ENCODE results near the gene ATP6V1A. TPM values are rescaled to one million over a fixed set of nuclear protein-coding genes. Genes with fewer than 3 reads are reported as not detected.

The ATP6V1A gene
- total RNA-seq, 1 donor from 2014 or later = 102 TPM

- DNase-seq (no peak), ATAC-seq (no peak)
- Histone ChIP-seq H3K9me3 (no peaks in the 10 kb centered on the region), H3K27ac (no peak overlapping the region), H3K36me3 (peaks cover 98% of the 10 kb centered on the region), H3K4me3 (no peak overlapping the region), H3K27me3 (no peaks in the 10 kb centered on the region), H3K4me1 (no peaks in the 10 kb centered on the region)
- intact Hi-C loops (cut with DNase I) = no loop called here
- TF ChIP-seq CTCF (IDR thresholded peaks at IDR 0.05) = no peak
These were observed 56.1 kb downstream of the ATP6V1A start for GRCh38 chr3:113802795-113803455.

GRCh38 chr3:113804661-113805060, 57.8 kb downstream of the ATP6V1A start:
- ATAC-seq (no peak), DNase-seq (no peak)
- Histone ChIP-seq H3K4me1 (no peaks in the 10 kb centered on the region), H3K4me3 (no peak overlapping the region), H3K27ac (no peak overlapping the region), H3K9me3 (no peaks in the 10 kb centered on the region), H3K27me3 (no peaks in the 10 kb centered on the region), H3K36me3 (peaks cover 98% of the 10 kb centered on the region)
- intact Hi-C loops (cut with DNase I) = no loop called here
- TF ChIP-seq CTCF (IDR thresholded peaks at IDR 0.05) = no peak

- Histone ChIP-seq H3K36me3 (peaks cover 98% of the 10 kb centered on the region), H3K4me3 (no peak overlapping the region), H3K27ac (no peak overlapping the region), H3K9me3 (no peaks in the 10 kb centered on the region), H3K4me1 (no peaks in the 10 kb centered on the region), H3K27me3 (no peaks in the 10 kb centered on the region)
- ATAC-seq (no peak), DNase-seq (no peak)
- no peak for TF ChIP-seq CTCF (IDR thresholded peaks at IDR 0.05)
- intact Hi-C loops (cut with DNase I) = no loop called here
These were observed 58.4 kb downstream of the ATP6V1A start for GRCh38 chr3:113805249-113805648.

GRCh38 chr3:113812854-113813253, 66.0 kb downstream of the ATP6V1A start:
- Histone ChIP-seq H3K9me3 (no peaks in the 10 kb centered on the region), H3K27ac (no peak overlapping the region), H3K4me3 (no peak overlapping the region), H3K36me3 (peaks cover 35% of the 10 kb centered on the region), H3K4me1 (no peaks in the 10 kb centered on the region), H3K27me3 (no peaks in the 10 kb centered on the region)
- TF ChIP-seq CTCF (IDR thresholded peaks at IDR 0.05) = no peak
- intact Hi-C loops (cut with DNase I) = no loop called here
- ATAC-seq (no peak), DNase-seq (no peak)

GRCh38 chr3:113819866-113820265, 73.0 kb downstream of the ATP6V1A start:
- Histone ChIP-seq H3K4me1 (no peaks in the 10 kb centered on the region), H3K36me3 (no peaks in the 10 kb centered on the region), H3K27ac (no peak overlapping the region), H3K27me3 (no peaks in the 10 kb centered on the region), H3K4me3 (no peak overlapping the region), H3K9me3 (no peaks in the 10 kb centered on the region)
- TF ChIP-seq CTCF (IDR thresholded peaks at IDR 0.05) = no peak
- intact Hi-C loops (cut with DNase I) = no loop called here
- DNase-seq (no peak), ATAC-seq (no peak)

GRCh38 chr3:113825090-113825489, 78.3 kb downstream of the ATP6V1A start:
- peak; percentile 12 for TF ChIP-seq CTCF (IDR thresholded peaks at IDR 0.05)
- no peaks in the 10 kb centered on the region for H3K27me3 ChIP-seq
- H3K4me3 ChIP-seq = no peak overlapping the region
- no peaks in the 10 kb centered on the region for H3K9me3 ChIP-seq
- H3K27ac ChIP-seq = no peak overlapping the region
- DNase-seq = no peak
- H3K4me1 ChIP-seq = no peaks in the 10 kb centered on the region
- ATAC-seq = no peak
- intact Hi-C loops (cut with DNase I) = no loop called here
- no peaks in the 10 kb centered on the region for H3K36me3 ChIP-seq

All from upper lobe of right lung (tissue), 1 donor.